Sigmoid colon (tissue), 7 donors: ENCODE measurements around the gene GRIK3. TPM values are rescaled to one million over a fixed set of nuclear protein-coding genes. Genes with fewer than 3 reads are reported as not detected.

ENCODE experiments used
- DNase-seq: peaks from one replicate; pipeline ENCODE4 v3.0.0-alpha.2; 2019
- H3K27ac ChIP-seq, 4 donors: fragments of 200-600 bp; sonication (generic); one replicate each; pipeline ENCODE4 v1.5.1; 2016 to 2019; ENCODE audit warnings: mild to moderate bottlenecking in 1 of 4
- H3K27me3 ChIP-seq, 3 donors: fragments of 200-600 bp; sonication (generic); one replicate each; pipeline ENCODE4 v1.5.1; 2019; ENCODE audit warnings: mild to moderate bottlenecking in 1 of 3
- H3K36me3 ChIP-seq, 4 donors: fragments of 200-600 bp; sonication (generic); one replicate each; pipeline ENCODE4 v1.5.1; 2016 to 2019
- H3K4me1 ChIP-seq, 4 donors: fragments of 200-600 bp; sonication (generic); one replicate each; pipeline ENCODE4 v1.5.1; 2017 to 2019
- H3K4me3 ChIP-seq, 4 donors: fragments of 200-600 bp; sonication (generic); one replicate each; pipeline ENCODE4 v1.5.1; 2017 to 2019; ENCODE audit warnings: mild to moderate bottlenecking in 2 of 4, moderate library complexity in 1 of 4
- H3K9me3 ChIP-seq, 4 donors: fragments of 200-600 bp in 3 of 4; sonication (generic) in 3 of 4; one replicate each; pipeline versions ENCODE4 v1.5.1 to v1.6.1; 2013 to 2019
- EP300 ChIP-seq, 4 donors: sonication (generic); formaldehyde crosslinking; IDR thresholded peaks; one replicate each; pipeline ENCODE4 v1.6.1; 2017; ENCODE audit warnings: antibody characterized with exemption in 4 of 4
- POLR2A ChIP-seq, 2 donors: fragments of 450-650 bp; IDR thresholded peaks; one replicate each; pipeline ENCODE4 v1.6.1; 2016; ENCODE audit warnings: antibody characterized with exemption in 2 of 2, mild to moderate bottlenecking in 2 of 2, moderate library complexity in 2 of 2
- POLR2AphosphoS5 ChIP-seq, 4 donors: sonication (generic); formaldehyde crosslinking; IDR thresholded peaks; one replicate each; pipeline ENCODE4 v1.6.1; 2017; ENCODE audit warnings: antibody characterized with exemption in 4 of 4
- WGBS, 2 donors: extraction: QIAGEN DNeasy Blood & Tissue Kit; methylation state at CpG; one replicate each; pipeline ENCODE4 v1.1.7; 2013; 5-methylcytosine and 5-hydroxymethylcytosine counted together
- intact Hi-C: fragments of 100-400 bp; cut with DNase I; formaldehyde crosslinking; loops from one replicate; pipeline ENCODE4 v1.15.1; 2023
- polyA plus RNA-seq, 3 donors: library from polyadenylated mRNA; stranded (reverse); fragments of 200-250 nt; gene quantifications; one replicate each; pipeline ENCODE4 v1.2.3, GENCODE V29; 2013
- total RNA-seq, 4 donors: library from RNA; depleted of rRNA; stranded (reverse); fragments of >200 nt; gene quantifications; one replicate each; pipeline ENCODE4 v1.1.0, GENCODE V29; 2016
- TF ChIP-seq, protein P1 (sequence below), 4 experiments: fragments of 450-650 bp in 3 of 4; fragments of 200-600 bp in 1 of 4; IDR thresholded peaks; one replicate each; pipeline ENCODE4 v1.5.1; 2016 to 2019; ENCODE audit warnings: antibody characterized with exemption in 4 of 4, mild to moderate bottlenecking in 3 of 4, moderate library complexity in 2 of 4
- donor health status: healthy with polysubstance abuse.
- donor health status: Bipolar disorder and iron deficiency.
- donor health status: healthy.

GRIK3 gene
- total and polyA plus RNA-seq, 7 donors, result 0.60 to 7.1 (median 3.4) TPM; not detected in 1

DNA sequence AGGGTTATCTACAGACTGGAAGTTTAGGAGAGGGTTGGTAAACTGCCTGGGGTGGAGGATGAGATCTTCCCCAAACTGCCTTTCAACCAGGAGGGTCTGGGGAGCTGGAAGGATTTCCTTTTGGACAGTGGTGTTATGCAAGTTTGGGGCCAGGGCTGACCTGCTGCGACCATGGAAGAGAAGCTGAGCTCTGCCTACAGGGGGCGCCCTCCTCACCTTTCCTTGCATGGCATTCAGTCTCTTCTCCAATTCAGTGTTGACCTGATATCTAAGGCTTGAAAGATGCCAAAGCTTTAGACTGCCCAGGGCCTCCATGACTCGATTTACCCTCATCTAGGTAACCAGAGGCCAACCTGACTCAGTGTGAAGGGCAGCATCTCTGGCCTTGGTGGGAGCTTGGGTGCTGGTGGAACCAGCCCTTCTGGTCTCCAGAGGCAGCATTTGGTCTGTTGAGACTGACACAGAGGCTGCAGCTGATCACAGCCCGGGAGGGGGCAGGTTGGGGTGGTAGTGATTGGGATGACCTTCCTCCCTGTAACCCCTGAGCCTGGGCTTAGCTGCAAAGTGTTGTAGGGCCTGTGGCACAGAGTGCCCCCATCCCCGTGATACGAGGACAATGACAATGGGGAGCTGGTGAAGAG is 170.0 kb downstream of the GRIK3 start:
- intact Hi-C loops, result no loop called here
- H3K36me3 ChIP-seq, result no peaks in the 10 kb centered on the region
- peak overlapping the region in 1 of 4 donors; percentile 40 for H3K27ac ChIP-seq
- no peaks in the 10 kb centered on the region for H3K9me3 ChIP-seq
- no peak overlapping the region for H3K4me3 ChIP-seq
- TF ChIP-seq POLR2A (IDR thresholded peaks at IDR 0.05) (no peak), EP300 (IDR thresholded peaks at IDR 0.05) (no peak), POLR2AphosphoS5 (IDR thresholded peaks at IDR 0.05) (no peak)
- TF ChIP-seq, protein P1, sequence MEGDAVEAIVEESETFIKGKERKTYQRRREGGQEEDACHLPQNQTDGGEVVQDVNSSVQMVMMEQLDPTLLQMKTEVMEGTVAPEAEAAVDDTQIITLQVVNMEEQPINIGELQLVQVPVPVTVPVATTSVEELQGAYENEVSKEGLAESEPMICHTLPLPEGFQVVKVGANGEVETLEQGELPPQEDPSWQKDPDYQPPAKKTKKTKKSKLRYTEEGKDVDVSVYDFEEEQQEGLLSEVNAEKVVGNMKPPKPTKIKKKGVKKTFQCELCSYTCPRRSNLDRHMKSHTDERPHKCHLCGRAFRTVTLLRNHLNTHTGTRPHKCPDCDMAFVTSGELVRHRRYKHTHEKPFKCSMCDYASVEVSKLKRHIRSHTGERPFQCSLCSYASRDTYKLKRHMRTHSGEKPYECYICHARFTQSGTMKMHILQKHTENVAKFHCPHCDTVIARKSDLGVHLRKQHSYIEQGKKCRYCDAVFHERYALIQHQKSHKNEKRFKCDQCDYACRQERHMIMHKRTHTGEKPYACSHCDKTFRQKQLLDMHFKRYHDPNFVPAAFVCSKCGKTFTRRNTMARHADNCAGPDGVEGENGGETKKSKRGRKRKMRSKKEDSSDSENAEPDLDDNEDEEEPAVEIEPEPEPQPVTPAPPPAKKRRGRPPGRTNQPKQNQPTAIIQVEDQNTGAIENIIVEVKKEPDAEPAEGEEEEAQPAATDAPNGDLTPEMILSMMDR (IDR thresholded peaks at IDR 0.05), result no peak
- no peak for DNase-seq
- 41 to 46% methylated on average over 6 of the region's 6 CpGs for WGBS, 2 donors
- H3K27me3 ChIP-seq, result peaks cover 0 to 40% (median 10%) of the 10 kb centered on the region in 3 donors
- no peaks in the 10 kb centered on the region for H3K4me1 ChIP-seq

DNA sequence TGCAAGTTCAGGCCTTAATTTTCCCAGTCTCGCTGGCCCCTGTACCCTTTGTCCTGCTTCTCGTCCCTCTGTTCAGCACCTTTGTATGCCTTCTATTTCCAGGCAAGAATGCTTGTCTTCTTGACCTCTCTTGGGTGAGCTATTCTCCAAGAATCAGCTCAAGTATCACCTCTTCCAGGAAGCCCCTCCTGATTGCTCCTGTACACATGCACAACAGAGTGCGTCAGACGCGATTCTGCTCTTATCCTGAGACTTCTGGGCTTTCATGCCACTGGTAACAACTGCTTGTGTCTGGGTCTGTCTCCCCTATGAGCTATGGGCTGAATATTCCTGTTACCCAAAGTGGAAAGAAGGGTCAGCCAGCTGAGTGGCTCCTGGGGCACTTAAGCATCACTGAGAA is 170.8 kb downstream of the GRIK3 start:
- Histone ChIP-seq H3K9me3 (no peaks in the 10 kb centered on the region), H3K27me3 (peaks cover 0 to 48% (median 16%) of the 10 kb centered on the region in 3 donors), H3K4me3 (no peak overlapping the region), H3K36me3 (no peaks in the 10 kb centered on the region), H3K4me1 (no peaks in the 10 kb centered on the region), H3K27ac (no peak overlapping the region)
- 78 to 80% methylated on average over 5 of the region's 5 CpGs for WGBS, 2 donors
- no peak for DNase-seq
- intact Hi-C loops, result no loop called here
- TF ChIP-seq POLR2A (IDR thresholded peaks at IDR 0.05) (no peak), POLR2AphosphoS5 (IDR thresholded peaks at IDR 0.05) (no peak), EP300 (IDR thresholded peaks at IDR 0.05) (no peak)
- TF ChIP-seq, protein P1 (IDR thresholded peaks at IDR 0.05), result no peak

DNA sequence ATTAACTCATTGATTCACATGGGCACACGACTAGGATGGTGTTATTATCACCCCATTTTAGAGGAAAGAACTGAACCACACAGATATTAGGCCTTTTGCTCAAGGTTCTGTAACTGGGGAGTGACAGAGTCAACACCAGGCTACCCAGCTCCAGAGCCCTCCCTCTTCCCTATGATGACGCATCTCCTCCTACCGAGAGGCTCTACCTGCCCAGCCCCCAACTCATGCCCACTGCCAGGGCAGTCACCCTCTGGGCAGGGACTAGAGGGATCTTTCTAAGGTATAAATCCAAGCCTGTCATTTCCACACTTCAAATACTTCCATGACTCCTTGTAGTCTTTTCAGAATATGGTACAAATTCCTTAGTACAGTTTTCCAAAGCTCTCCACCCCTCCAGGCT is 171.3 kb downstream of the GRIK3 start:
- peaks cover 0 to 45% (median 16%) of the 10 kb centered on the region in 3 donors for H3K27me3 ChIP-seq
- WGBS, 2 donors, result 34 to 49% methylated on average over 3 of the region's 3 CpGs
- no peaks in the 10 kb centered on the region for H3K36me3 ChIP-seq
- H3K4me1 ChIP-seq, result no peaks in the 10 kb centered on the region
- H3K4me3 ChIP-seq, result no peak overlapping the region
- TF ChIP-seq POLR2AphosphoS5 (IDR thresholded peaks at IDR 0.05), result no peak
- no peak for TF ChIP-seq EP300 (IDR thresholded peaks at IDR 0.05)
- TF ChIP-seq, protein P1 (IDR thresholded peaks at IDR 0.05), result no peak
- no peak for TF ChIP-seq POLR2A (IDR thresholded peaks at IDR 0.05)
- no peaks in the 10 kb centered on the region for H3K9me3 ChIP-seq
- intact Hi-C loops, result no loop called here
- no peak for DNase-seq
- no peak overlapping the region for H3K27ac ChIP-seq

DNA sequence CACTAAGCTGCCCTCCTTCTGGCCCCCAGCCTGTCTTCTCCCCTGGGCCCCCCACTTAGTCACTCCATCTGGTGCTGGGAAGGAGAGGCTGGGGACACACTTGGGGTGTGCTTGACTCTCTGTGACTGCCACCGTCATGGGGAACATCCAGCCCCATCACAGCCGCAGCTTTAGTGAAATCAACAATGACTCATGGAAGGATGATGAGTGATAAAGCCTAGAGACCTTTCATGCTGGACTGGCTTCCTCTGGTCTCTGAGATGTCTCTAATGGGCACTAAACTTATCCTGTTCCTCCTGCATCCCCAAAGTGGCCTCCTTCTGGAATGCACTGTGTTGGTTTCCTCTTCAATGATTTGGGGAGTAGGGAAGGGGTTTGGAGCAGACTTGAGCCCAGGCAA is 172.9 kb downstream of the GRIK3 start:
- intact Hi-C loops, result no loop called here
- H3K36me3 ChIP-seq, result no peaks in the 10 kb centered on the region
- TF ChIP-seq POLR2AphosphoS5 (IDR thresholded peaks at IDR 0.05), result no peak
- no peak for TF ChIP-seq POLR2A (IDR thresholded peaks at IDR 0.05)
- TF ChIP-seq EP300 (IDR thresholded peaks at IDR 0.05), result no peak
- TF ChIP-seq, protein P1 (IDR thresholded peaks at IDR 0.05), result no peak
- H3K27ac ChIP-seq, result no peak overlapping the region
- 79 to 82% methylated on average over 2 of the region's 2 CpGs for WGBS, 2 donors
- H3K4me3 ChIP-seq, result no peak overlapping the region
- no peaks in the 10 kb centered on the region for H3K4me1 ChIP-seq
- peaks cover 0 to 49% (median 8%) of the 10 kb centered on the region in 3 donors for H3K27me3 ChIP-seq
- DNase-seq, result no peak
- H3K9me3 ChIP-seq, result no peaks in the 10 kb centered on the region

DNA sequence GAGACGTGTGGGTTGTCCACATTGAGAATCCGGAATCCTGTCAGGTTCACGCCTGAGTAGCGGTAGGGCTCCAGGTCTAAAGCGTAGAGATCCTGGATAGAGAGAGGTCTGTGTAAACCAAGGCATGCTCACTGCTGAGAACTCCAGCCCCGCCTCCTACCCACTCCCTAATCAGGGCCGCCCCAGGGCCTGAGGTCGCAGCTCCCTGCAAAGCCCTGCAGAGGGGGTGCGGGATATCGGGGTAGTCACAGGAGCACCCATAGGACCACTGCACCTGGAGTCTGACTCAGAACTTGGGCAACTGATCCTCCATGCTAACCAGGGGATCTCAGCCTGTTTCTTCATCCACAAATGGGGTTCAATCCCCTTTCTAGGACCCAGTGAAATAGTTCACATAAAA is 174.4 kb downstream of the GRIK3 start:
- no peak for TF ChIP-seq POLR2A (IDR thresholded peaks at IDR 0.05)
- no peak for TF ChIP-seq EP300 (IDR thresholded peaks at IDR 0.05)
- TF ChIP-seq POLR2AphosphoS5 (IDR thresholded peaks at IDR 0.05), result no peak
- TF ChIP-seq, protein P1 (IDR thresholded peaks at IDR 0.05), result no peak
- H3K27ac ChIP-seq, result no peak overlapping the region
- H3K4me3 ChIP-seq, result no peak overlapping the region
- no peaks in the 10 kb centered on the region for H3K9me3 ChIP-seq
- DNase-seq, result no peak
- intact Hi-C loops, result no loop called here
- peaks cover 0 to 63% (median 13%) of the 10 kb centered on the region in 3 donors for H3K27me3 ChIP-seq
- 80 to 83% methylated on average over 10 of the region's 10 CpGs for WGBS, 2 donors
- no peaks in the 10 kb centered on the region for H3K4me1 ChIP-seq
- no peaks in the 10 kb centered on the region for H3K36me3 ChIP-seq
